Ramos (cell line): ENCODE results near the gene ARMC8.

Experiments
- in situ Hi-C: fragments of 300-500 bp; cut with MboI; formaldehyde crosslinking; loops from one replicate; pipeline ENCODE4 v1.14.3; 2022; ENCODE audit warnings: low sequenced_read_pairs; ENCODE audit not compliant: unreplicated experiment

ARMC8 gene

GRCh38 chr3:138196023-138196422 lies 8.9 kb downstream of the ARMC8 start:
- in situ Hi-C loops, result loop anchor here (25.0 kb wide), 1 partner anchor 391 kb away; the partner anchor contains the start of gene CEP70

GRCh38 chr3:138197058-138197457 lies 10.0 kb downstream of the ARMC8 start:
- in situ Hi-C loops, result loop anchor here (25.0 kb wide), 1 partner anchor 390 kb away; the partner anchor contains the start of gene CEP70

GRCh38 chr3:138197524-138197923 lies 10.4 kb downstream of the ARMC8 start:
- in situ Hi-C loops, result loop anchor here (25.0 kb wide), 1 partner anchor 390 kb away; the partner anchor contains the start of gene CEP70

- in situ Hi-C loops, result loop anchor here (25.0 kb wide), 1 partner anchor 387 kb away; the partner anchor contains the start of gene CEP70
These were observed 12.8 kb downstream of the ARMC8 start for GRCh38 chr3:138199851-138200250.

GRCh38 chr3:138200424-138200823 lies 13.3 kb downstream of the ARMC8 start:
- in situ Hi-C loops, result no loop called here

- in situ Hi-C loops, result no loop called here
These were observed 16.0 kb downstream of the ARMC8 start for GRCh38 chr3:138202945-138203701.

- in situ Hi-C loops, result no loop called here
These were observed 16.8 kb downstream of the ARMC8 start for GRCh38 chr3:138203938-138204337.

- in situ Hi-C loops, result no loop called here
These were observed 18.4 kb downstream of the ARMC8 start for GRCh38 chr3:138205527-138205926.

- in situ Hi-C loops, result no loop called here
These were observed 19.1 kb downstream of the ARMC8 start for GRCh38 chr3:138206196-138206595.

GRCh38 chr3:138210528-138210927 lies 23.4 kb downstream of the ARMC8 start:
- in situ Hi-C loops, result no loop called here

GRCh38 chr3:138213398-138214085 lies 26.4 kb downstream of the ARMC8 start:
- in situ Hi-C loops, result no loop called here

GRCh38 chr3:138219255-138219654 lies 32.2 kb downstream of the ARMC8 start:
- in situ Hi-C loops, result no loop called here

GRCh38 chr3:138220242-138220641 lies 33.1 kb downstream of the ARMC8 start:
- in situ Hi-C loops, result no loop called here

GRCh38 chr3:138220788-138221187 lies 33.7 kb downstream of the ARMC8 start:
- in situ Hi-C loops, result no loop called here

- in situ Hi-C loops, result no loop called here
These were observed 35.2 kb downstream of the ARMC8 start for GRCh38 chr3:138222131-138222941.

GRCh38 chr3:138222942-138223287 lies 35.8 kb downstream of the ARMC8 start:
- in situ Hi-C loops, result no loop called here

GRCh38 chr3:138227650-138228049 lies 40.5 kb downstream of the ARMC8 start:
- in situ Hi-C loops, result no loop called here

- in situ Hi-C loops, result no loop called here
These were observed 43.4 kb downstream of the ARMC8 start for GRCh38 chr3:138230525-138230924.

GRCh38 chr3:138232705-138233364 lies 45.7 kb downstream of the ARMC8 start:
- in situ Hi-C loops, result no loop called here
